ENCODE results near the gene GAS2.

Gene GAS2

DNA sequence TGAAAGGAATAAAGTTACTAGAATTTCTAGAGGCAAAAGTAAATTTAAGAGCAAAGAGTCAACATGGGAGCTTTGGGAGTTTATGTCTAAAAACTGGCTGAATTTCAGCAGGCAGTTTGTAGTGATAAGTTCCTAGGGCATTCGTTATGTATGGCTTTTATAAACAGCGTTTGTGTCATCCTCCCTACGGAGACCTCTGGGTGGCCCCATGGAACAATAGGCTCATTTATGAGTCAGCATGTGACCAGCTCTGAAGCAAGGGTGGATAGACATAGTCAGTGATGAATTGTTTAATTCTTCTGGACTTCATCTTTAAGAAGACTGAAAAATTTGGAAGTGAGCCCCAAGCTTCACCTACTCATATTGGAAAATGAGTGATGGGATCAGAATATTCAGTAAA, 126.1 kb downstream of the GAS2 start:
- DNase-seq, result no peak

DNA sequence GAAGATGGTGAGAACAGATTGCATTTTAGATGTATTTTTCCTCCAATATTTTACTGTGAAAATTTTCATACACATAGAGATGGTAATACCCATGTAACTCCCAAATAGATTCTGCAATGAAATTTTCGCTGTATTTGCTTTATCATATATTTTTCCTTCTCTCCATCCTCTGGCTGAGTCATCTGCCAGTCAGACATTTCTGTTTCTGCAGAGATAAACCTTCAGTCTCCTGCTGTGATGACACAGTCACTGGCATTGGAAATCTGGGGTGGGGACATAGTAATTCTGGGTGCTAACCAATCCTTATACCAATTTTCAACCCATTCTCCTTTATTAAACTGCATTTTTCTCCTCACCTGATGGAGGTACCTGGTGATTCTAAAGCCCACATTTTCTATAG, 129.5 kb downstream of the GAS2 start:
- no peak for DNase-seq

DNA sequence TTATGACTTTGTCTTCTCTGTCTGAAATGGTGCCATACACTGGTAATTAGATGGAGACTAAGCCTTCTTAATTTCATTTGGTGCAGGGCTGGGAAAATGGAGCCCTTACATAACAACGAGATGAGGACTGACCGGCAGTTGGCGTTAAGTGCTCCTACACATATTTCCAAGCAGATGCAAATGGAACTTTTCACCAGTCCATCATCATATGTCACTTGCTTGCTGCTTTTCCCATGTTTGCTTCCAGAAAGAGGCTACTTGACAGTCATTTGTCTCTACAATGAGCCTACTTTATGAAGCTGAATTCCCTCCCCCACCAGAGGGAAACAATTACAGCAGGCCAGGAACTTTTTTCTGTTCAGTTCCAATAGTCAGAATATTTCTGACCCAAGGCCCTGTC, 130.6 kb downstream of the GAS2 start:
- no peak for DNase-seq

DNA sequence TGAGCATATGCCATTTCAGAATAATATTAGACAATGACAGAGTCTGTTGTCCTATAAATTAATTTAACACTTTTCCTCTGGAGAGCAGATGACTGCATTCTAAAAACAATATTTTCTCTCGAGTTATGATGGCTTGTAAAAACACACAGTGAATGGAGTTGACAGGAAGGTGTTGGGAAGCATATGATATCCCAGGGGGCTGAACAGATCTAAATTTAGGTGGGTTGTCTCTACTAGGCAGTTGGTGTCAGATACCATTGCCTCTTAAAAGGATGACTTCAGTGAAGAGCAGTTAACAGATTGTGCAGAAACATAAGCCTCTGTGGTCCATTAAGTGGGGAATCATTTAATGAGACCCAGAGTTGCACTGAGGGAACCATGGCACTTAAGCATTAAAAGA, 132.5 kb downstream of the GAS2 start:
- no peak for DNase-seq

DNA sequence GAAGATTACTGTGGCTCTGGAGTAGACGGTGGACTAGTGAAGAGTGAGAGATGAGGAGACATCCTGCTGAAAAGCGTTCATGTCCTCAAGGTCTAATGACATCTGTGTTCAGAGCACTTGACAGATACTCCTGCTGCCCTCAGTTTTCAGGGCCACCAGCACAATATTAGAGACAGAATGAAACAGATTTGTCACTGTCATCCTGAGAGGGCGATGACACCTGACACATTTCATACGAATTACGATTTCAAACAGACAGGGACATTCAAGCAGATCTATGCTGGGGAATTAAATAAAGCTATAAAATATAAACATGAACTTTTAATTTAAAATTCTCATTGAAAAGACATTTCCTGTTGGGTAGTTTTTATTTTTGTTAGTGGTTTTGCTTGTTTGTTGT, 134.1 kb downstream of the GAS2 start:
- no peak for DNase-seq

DNA sequence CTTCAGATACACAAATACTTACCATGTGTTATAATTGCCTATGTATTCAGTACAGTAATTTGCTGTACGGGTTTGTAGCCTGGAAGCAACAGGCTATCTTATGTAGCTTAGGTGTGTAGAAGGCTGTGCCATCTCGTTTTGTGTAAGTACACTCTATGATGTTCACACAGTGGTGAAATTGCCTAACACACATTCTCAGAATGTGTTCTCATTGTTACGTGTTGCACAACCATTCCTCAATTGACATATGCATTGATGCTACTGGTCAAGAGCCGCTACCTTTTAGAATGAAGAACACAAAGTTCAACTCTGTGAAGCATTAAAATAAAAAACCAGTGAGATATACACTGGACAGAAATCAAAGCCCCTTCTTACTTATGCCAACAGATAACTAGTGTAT, 136.4 kb downstream of the GAS2 start:
- no peak for DNase-seq

DNA sequence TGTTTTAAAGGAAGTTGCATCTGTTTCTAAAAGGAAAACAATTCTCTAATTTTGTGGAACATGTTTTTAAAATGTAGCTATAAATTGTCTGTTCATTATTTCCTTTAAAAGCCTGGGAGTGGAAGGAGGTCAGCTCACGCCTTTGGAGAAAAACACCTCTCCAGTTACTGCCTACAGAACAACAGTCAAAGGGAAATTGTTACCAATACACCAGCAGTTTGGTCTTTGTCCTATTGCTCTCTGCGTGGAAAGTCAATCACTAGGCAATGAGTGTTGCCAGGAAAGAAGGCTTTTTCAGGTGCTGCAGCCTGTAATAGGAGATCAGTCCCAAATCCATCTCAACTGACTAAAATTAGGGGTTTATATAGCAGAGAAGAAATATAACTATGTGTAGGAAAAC, 141.0 kb downstream of the GAS2 start:
- no peak for DNase-seq

DNA sequence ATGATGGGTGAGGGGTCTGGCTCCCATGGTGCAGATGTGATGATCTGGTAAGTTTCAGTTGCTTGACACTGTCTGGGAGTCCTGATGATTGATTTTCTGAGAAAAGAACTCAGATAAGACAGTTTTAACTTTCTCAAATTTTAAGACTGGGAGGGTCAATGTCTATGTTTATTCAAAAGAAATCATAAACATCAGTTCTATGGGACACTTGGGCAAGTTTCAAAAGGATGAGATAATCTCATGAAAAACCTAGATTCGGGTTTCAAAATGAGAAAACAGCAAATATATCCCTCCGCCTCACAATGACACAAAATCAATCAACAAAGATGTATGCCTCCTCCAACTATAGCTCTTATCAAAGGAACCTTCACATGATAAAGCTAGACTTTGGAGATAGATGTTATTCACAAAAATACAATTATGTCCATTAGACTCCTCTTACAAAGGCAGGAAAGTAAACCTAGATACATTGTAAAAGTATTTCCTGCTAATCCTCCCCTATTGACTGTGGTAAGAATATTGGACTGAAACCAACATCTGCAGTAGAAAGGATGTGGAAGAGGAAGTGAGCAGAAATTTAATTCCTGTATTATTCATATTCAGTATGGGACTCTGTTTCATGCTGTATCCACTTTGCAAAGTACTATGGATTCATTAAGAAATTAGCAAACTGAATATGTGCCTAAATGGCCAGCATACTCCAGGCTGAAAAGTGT, 141.6 kb downstream of the GAS2 start:
- peak in 2 of 4 experiments; percentile 12 to 24 for DNase-seq

DNA sequence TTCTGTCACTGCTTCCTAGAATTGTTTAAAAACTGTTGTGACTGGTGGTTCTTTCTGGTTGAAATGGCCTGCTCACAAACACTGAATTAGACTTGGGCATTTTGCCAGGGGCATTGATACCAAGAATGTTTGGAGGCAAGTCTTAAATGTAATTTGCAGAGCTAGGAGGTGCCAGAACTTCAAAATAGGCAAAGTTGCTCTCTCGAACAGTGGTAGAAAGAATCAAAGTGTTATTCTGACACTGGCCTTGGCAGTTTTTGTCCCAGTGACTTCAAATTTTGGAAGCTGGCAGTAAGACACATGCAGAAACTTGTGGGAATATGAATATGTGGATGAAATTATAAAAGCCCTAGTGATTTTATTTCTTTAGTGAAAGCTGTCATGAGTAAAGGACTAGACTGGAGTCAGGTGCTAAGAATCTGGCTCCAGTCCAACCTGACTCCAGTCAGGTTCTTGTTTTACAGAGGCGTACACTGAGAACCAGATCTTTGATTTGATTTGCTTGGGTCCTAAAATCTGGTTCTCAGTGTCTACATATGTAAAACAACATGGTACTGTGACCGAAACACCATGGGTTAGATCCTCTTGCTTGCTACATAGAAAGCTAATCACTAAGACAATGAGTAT, 142.3 kb downstream of the GAS2 start:
- DNase-seq, result no peak

DNA sequence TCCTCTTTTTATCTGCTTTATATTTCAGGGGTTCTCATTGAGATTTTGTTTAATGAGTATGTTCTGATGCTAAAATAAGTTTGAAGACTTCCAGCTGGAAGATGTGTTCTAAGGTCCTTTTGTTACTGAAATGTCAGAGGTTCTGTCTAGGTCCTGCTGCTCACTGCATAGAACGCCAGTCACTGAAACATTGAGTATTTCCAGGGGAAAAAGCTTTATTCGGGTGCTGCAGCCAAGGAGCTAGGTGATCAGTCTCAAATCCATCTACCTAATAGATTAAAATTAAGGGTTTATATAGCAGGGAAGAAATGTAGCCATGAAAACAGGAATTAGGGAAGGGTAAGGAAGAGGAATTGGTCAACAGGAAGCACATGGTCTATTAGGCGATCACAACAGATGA, 143.5 kb downstream of the GAS2 start:
- DNase-seq, result no peak

DNA sequence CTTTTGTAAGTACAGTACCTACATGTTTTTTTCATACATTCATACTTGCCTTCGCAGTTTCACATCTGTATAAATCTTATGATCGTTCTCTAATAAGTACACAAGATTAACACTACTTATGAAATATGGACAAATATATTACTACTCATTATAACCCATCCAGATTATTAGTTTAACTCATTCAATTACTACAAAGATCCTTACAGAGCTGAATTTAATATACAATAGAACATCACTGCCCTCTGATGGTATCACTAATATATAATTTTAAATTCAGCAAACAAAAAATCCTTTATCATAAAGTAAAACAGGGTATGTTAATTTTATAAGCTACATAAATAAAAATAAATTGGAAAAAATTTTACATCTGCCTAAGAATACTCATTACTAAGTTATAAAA, 155.8 kb downstream of the GAS2 start:
- DNase-seq, result no peak

DNA sequence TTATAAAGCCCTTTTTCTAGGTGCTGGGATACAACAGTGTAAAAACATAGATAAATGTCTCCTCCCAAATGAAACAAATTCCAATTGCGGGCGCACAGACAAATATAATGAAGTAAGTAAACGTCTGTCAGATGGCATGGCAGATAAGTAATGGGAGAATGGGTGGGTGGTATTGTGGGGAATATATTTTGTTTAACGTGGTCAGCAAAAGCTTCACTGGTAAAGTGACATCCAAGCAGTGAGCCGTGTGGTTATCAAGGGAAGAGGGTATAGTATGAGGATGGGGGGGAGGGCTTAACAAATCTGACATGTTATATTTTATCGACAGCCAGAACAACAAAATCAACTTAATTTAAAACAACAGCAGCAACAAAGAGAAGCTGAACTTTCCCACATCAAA, 162.0 kb downstream of the GAS2 start:
- no peak for DNase-seq

DNA sequence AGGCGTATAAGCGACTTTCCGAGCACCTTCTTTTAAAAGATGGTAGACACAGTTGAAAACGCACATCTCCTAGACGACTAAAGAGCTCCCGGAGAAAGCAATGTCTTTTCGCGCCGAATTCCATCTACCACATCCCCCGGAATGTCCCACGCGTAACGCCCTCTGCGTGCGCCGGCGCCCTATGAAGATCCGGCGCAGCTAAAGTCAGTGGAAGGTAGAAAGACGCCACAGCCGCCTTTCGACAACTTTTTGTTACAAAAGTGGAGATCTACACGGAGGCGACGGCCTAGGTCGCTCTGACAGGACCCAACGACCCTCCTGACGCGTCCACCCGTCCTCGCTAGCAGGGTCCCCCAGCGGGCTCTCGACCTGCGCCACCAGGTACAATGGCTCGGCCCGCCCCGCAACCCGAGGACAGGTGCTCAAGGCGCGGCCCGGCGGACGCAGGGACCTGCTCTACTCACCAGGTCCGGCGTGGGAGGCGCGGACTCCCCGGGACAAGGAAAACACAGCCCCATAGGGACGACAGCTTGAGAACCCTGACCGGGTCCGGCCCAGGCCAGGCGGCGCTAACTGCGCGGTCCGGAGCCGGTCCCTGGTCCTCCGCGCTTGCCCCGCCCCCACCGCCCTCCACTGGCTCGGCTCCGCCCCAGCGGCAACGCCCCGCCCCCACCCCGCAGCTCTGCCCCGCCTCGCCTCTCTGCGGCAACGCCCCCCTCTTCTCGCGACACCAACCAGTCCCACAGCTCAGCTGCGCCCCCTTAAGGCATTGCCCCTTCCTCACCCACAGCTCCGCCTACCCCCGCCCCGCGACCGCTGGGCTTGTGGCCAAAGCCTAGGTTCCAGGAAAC, 163.0 kb downstream of the GAS2 start, which contains the start of gene SVIP:
SVIP (minus strand) TSS at position 571 of the 851 bp plus-strand sequence; CDS start at position 518, 53 bp downstream.
- peak; percentile 90 to 97 (median 94) for DNase-seq

DNA sequence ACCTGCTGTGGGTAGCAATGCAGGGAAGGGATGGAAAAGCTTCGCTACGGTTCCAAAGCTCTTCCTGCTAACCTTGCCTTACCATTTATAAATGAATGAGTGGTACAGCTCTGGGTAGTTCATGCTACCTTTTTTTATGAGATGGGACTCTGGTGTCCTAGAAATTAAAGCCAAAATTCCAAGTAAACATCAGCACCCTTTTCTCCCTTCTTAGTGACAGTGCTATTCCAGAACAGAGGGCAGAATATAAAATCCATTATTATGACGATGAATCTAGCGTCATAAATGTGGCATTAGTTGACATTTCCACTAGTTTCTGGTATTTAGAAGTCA, 163.6 kb downstream of the GAS2 start:
- no peak for DNase-seq

DNA sequence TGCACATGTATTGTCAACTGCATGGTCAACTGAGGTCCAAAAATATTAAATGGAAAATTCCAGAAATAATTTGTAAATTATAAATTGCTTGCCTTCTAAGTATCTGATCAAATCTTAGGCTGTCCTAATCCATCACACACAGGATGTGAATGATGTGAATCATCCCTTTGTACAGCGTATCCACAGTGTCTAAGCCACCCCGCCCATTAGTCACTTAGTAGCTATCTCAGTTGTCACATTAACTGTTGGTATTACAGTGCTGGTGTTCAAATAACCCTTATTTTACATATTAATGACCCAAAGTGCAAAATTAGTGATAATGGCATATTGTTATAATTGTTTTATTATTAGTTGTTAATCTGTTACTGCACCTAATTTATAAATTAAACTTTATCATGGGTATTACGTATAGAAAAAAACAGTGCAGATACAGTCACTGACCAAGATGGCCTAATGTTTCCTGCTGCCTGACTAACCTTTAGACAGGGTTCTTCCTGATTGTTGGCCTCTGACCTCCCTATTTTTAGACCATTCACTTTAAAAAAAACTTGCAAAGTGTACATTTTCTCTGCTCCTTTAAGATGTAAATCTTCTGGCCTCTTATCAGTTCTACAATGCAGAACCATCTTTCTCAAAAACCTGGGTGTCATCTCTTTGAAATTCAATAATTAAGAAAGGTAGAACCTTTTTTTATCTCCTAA, 166.1 kb downstream of the GAS2 start:
- peak in 1 of 4 experiments; percentile 8 for DNase-seq

DNA sequence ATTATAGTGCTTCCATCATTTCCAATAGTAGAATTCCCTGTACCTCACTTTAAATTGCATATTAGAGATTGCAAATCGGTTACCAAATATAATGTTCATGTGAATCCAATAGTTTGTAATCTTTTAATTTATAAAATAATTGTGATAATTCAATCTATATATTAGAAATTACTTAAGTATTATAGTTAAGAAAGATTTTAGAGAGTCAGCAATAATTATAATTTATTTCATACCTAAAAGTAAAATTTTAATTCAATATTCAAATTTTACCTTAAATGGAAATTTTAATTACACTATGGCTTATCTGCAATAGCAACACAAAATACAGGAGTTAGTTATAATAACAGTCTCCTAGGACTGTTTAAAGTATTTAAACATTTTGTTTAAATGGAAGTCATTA, 180.3 kb downstream of the GAS2 start:
- DNase-seq, result no peak

DNA sequence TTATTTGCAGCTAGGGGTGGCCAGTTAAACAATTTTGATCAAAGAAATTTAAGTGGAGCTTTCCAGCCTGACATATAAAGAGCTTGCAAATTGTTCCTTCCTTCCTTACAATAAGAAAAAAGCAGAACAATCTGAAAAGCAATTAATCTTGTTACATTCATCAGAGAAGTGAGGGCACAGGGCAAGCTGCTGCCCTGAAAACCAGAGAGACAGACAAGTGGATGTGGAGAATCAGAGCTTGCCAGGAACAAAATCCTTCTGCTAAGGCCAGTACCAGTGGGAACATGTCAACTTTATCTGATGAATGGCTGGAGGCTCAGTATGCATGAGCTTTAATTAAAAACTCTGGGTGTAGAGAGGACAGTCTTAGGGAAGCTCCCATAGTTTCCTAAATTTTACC, 185.1 kb downstream of the GAS2 start:
- no peak for DNase-seq

DNA sequence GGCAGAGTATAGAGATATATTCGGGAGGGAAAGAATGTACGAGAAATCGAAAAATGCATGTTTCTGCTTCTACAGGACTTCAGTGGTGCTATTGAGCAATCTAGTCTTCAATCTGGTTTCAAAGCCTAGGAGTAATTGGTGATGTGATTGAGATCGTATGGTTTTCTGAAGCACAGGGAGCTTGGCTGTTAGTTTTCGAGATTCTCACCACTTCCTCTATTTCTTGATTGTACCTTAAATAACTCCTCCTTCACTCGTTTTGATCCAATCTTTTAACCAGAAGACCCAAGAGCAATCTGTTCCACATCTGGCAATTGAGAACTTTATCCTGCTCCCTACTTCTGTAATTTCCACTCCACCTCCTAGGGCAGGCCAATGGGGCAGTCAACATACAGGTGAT, 193.3 kb downstream of the GAS2 start:
- no peak for DNase-seq

DNA sequence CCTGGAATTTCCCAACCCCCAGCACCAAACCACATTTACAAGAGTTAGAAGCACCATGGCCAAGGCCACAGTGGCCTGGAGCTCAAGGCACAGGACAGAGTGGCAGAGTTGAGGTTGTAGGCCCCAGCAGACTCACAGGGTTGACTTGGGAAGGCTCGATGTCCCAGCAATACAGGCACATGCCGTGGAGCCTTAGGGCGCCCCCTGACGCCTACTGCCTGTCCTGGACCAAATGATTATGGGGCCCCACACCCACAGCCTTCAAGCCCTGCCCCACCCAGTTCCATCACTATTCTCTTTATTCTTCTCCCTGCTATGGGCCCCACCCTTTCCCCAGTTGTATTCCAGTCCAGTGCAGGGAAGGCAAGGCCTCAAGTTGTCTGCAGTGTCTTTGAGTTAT, 193.8 kb downstream of the GAS2 start, which contains the start of gene CCDC179:
CCDC179 (minus strand) TSS at position 234 of the 400 bp plus-strand sequence; CDS start at position 181, 53 bp downstream.
- no peak for DNase-seq

Measured in suppressor macrophage (primary cell).